Urothelium cell line (cell line): ENCODE data around the gene FAM8A1.

ENCODE experiments used
- DNase-seq: peaks from one replicate; pipeline ENCODE4 v3.0.0; 2011; ENCODE audit warnings: low spot score, mixed read lengths
- FAIRE-seq: peaks from 2 replicates; lab custom pipeline; 2011; peaks lifted over from hg19 to GRCh38; lab: Jason Lieb, UNC

FAM8A1 gene

DNA sequence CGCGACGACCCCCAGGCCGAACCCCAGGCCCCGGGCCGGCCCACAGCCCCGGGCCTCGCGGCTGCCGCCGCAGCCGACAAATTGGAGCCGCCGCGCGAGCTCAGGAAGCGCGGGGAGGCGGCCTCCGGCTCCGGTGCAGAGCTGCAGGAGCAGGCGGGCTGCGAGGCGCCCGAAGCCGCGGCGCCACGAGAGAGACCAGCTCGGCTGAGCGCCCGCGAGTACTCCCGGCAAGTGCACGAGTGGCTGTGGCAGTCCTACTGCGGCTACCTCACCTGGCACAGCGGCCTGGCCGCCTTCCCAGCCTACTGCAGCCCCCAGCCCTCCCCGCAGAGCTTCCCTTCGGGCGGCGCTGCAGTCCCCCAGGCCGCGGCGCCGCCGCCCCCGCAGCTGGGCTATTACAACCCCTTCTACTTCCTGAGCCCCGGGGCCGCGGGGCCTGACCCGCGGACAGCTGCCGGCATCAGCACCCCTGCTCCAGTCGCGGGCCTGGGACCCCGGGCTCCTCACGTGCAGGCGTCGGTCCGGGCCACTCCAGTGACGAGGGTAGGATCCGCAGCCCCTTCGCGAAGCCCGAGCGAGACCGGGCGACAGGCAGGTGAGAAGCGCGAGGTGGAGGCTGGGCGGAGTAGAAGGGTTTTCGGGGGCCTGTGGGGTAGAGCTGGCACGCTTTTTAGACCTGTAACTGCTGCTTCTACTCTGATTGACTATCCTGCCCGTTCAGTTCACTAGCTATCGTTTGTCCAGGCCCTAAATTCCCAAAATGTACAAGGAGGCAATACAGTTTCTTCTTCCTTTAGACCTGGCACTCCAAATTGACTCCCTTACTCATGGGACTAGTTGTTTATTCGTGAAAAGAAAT is 654 bp downstream of the FAM8A1 start:
- FAIRE-seq (no peak), DNase-seq (peak; percentile 32)

DNA sequence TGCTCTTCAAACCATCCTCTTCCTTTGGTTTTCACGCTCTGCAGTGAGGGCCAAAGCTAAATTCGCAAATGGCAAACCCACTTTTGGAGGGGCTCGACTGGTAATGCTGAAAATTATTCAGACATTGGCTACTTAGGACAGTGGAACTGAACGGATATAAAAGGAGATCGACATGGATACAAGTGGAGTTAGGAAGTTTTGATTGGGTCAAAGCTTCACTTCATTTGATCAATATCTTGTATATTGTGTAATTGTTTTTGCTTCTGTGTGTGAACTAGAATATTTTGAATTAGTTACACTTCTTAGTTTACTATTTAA is 1.2 kb downstream of the FAM8A1 start:
- FAIRE-seq = no peak
- no peak for DNase-seq

DNA sequence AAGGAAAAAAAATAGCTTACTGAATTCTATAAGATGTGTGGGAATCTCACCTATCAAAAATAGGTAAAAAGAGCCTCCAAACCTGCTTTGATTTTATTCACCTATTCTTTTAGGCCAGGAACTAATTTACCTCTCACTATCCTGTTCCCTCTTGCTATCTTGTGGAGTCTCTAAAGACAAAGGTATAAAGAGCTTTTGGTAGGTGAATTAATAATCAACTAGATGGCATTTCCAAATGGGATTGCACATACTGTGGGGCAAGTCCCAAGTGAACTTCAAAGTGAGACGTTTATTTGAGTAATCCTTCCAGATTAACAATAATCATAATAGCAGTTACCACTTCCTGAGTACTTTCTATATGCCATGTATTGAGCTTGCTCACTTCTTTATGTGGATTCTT is 2.8 kb downstream of the FAM8A1 start:
- DNase-seq (no peak), FAIRE-seq (no peak)

DNA sequence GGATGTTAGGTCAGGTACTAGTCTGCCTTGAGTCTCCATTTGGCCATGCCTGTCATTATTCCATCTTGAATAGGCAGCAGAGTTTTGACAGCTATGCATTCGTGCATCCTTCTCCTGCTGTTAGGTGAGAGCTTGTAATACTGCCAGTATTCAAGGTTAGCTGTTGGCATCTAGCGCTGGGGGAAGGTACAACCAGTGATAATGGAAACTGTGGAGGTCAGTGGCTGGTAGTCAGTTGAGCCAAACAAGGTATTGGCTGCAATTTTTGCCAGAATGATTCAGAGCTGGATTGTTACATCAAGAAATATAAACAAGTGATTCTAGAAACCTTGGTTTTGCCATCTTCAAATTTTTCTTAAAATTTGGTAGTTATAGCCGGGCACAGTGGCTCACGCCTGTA is 6.5 kb downstream of the FAM8A1 start:
- no peak for FAIRE-seq

DNA sequence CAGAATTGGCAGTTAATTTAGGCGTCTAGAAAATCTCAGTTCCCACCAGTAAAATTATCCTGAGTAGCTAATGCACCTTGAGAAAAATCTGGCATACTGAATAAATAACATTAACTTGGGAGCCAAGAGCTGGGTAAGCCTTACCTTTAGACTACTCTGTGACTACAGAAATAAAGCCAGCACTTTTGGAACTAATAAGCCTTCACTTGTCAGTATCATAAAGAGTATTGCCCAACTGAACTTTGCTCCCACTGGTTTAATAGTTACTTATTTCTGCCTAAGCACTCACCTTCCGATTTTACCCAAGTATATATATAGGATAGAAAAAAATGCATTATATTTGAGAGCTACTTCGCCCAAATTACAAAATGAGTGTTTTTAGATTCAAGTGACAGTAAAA is 10.7 kb downstream of the FAM8A1 start:
- FAIRE-seq = no peak
- no peak for DNase-seq

More for the DNA sequence above, 6.5 kb downstream of the FAM8A1 start:
- no peak for DNase-seq

DNA sequence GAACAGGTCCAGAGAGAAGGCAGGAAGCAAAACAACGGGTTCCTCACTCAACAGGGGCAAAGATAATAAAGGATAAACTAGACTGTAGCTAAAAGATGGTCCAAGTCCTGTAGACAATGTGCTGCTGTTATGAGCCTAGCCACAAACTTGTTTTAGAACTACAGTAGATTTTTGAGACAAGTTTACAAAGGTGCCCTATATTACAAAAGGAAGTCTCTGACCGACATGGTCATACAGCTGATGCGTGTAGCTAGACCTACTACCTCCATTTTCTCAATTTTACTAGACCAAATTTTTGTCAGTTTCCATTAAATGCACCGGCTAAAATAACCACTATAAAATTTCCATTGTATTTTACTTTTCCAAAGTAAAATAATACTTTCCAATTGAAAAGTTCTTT is 11.9 kb downstream of the FAM8A1 start:
- FAIRE-seq = no peak

DNA sequence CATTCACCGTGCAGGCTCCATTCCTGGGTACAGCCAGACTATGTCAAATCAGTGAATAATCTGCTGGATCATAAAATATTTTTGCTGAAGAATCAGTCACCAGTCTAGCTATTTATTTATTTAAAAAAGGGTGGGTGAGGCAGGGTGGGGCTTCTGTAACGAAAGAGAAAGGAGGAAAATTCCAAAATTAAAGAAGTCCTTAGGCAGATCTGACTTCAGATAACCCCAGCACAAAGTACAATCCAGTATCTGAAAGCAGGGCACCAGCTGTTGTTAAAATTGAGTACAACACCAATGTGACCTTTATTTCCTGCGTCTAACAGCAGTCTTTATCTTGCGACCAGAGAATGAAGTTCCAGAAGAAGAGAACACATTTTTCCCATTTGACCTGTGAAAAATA is 15.7 kb downstream of the FAM8A1 start:
- FAIRE-seq = no peak
- no peak for DNase-seq

More for the DNA sequence above, 11.9 kb downstream of the FAM8A1 start:
- no peak for DNase-seq

DNA sequence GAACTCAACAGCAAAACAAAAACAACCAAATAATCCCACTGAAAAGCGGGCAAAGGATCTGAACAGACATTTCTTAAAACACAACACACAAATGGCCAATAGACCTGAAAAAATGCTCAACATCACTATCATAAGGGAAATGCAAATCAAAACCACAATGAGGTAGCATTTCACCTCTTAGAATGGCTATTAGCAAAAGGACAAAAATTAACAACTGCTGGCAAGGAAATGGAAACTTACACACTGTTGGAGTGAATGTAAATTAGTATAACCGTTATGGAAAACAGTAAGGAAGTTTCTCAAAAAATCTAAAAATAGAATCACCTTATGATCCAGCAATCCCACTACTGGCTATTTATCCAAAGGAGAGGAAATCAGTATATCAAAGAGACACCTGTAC is 20.9 kb downstream of the FAM8A1 start:
- no peak for DNase-seq
- FAIRE-seq = no peak

DNA sequence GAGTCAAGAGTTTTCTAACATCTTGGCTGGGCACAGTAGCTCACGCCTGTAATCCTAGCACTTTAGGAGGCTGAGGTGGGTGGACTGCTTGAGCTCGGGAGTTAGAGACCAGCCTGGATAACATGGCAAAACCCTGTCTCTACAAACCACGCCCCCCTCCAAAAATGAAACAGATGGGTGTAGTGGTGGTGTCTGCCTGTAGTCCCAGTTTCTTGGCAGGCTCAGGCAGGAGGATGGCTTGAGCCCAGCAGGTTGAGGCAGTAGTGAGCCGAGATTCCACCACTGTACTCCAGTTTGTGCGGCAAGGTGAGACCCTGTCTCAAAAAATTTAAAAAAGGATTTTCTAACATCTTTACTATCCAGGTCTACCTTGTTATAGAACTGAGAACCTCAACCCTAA is 22.0 kb downstream of the FAM8A1 start:
- DNase-seq = no peak
- FAIRE-seq = no peak

DNA sequence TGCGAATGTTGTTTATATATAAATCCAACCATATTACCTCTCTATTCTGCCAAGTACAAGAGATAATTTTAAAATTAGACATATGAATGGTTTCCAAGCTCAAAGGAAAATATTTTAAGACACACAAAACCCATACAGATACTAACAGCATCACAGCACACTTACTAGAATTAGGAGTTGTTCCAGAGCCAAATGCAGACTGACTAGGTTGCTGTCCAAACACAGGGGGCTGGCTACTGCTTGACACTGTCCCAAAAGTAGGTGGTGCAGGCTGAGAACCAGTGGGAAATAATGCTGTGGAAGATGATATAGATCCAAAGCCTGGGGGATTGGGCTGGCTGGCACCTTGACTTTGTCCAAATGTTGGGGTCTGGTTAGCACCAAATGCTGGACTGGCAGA is 24.3 kb downstream of the FAM8A1 start:
- no peak for DNase-seq
- FAIRE-seq = no peak

DNA sequence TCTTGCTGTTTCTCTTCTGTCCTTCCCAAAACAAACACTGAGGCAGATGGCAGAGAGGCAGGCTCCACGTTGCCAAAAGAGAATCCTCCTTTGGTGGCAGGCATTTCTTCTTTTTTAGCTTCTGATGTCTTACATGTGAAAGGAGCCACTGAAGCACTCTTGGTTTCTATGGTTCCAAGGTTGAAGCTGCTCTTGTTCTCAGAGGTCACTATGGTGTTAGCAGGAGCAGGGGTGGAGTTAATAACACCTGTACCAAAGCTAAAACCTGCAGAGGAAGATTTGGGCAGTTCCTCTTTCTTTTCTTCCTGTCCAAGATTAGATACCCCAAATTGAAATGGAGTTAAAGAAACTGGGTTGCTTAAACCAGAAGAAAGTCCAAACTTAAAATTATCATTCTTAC is 28.8 kb downstream of the FAM8A1 start:
- DNase-seq (no peak), FAIRE-seq (no peak)

DNA sequence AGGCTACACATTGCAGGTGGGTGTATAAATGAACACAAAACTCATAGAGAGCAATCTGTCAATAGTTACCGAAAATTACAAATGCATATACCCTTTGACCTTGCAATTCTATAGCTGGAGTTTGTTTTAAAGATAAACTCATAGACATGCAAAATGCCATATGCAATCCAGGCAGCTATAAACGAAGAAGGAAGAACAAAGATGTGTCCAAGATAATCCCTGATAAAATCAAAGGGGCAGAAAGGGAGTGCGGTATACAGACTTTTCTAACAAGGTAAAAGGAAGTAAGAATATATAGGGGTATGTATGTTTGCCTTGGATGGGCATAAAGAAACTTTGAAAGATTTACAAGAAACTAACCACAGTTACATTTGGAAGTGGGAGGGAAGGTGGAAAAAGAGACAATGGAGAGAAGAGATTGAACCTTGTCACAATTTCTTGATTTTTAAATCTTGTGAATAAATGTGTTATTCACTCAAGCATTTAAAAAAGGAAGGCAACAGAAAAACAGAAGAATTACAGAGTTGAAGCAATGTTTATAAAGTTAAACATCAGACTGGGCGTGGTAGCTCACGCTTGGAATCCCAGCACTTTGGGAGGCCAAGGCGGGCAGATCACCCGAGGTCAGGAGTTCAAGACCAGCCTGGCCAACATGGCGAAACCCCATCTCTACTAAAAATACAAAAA is 29.9 kb downstream of the FAM8A1 start:
- FAIRE-seq (no peak), DNase-seq (no peak)

DNA sequence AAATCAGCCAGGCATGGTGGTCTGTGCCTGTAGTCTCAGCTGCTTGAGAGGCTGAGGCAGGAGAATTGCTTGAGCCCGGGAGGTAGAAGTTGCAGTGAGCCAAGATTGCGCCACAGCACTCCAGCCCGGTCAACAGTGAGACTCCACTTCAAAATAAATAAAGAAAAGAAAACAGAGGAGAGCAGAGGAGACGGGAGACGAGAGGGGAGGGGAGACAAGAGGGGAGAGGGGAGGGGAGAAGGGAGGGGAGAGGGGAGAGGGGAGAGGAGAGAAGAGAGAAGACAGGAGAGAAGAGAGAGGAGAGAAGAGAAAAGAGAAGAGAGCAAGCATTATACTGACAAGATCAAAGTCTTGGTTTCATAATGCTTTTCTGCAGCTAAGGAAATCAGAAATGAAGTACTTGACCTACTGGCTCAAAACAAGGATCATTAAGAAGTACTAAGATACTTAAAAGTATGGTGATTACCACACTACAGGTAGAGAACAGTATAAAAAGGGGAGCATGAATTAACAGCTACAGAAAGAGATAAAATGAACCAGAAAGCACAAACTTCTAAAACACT is 30.5 kb downstream of the FAM8A1 start:
- FAIRE-seq = no peak
- no peak for DNase-seq

DNA sequence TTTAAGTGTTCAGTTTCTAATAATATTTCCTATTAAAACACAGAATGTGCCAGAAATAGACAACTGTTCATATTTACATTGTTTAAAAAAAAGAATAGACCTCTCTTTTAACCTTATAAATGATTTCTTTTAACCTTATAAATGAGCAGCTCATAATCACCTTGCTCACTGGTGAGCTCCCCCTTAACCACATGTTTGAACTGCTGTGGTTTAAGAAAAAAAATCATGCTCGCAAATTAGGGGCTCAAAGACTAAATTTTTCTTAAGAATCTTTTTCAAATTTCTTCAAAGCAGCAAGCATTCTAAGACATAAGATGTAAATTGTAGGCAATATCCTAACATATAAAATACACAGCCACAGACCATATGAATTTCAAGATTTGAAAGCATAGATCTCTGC is 32.8 kb downstream of the FAM8A1 start:
- DNase-seq (no peak), FAIRE-seq (no peak)

DNA sequence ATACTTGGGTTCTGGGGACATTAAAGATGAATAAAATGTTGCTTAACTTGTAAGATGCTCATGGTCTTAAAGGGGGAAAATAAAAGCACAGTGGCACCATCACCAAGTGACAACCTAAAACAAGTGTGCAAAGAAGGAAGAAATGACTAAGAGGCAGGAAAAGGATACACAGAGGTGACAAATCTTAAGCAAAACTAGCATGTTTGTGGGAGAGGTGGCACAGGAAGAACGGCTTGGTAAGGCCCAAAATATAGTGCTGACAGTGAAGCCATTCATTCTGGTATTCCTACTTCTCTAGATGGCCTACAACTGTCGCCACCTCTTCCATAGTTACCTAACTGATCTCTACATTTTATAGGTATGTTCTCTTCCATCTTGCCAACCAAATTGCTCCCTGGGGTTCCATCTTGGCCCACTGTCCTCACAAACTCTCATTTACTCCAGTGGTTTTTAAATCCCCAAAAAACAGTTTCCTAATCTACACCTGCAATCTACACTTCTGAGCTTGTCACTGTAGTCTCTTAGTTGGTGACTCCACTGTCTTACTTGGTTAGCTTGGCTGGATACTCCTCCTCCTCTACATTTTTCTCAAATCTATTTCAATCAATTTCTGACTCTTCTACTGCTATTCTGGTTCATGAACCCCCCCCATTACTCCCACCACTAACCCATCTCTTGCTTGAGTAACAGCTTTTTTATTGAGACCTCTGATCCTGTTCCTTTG is 33.5 kb downstream of the FAM8A1 start:
- DNase-seq = no peak
- no peak for FAIRE-seq

DNA sequence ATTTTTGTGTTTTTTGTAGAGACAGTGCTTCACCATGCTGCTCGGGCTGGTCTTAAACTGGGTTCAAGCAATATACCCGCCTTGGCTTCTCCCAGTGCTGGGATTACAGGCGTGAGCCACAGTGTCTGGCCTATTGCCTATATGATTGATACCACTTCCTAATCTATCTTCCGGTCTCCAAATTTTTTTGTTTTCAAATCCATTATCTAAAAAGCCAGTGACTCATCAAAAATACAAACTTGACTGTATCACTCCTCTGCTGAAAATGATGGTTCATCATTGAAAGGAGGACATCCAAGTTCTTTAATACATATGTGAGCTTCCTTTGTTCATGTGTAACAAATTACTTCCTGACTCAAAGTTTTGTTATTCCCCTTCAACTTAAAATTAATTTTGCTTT is 35.5 kb downstream of the FAM8A1 start:
- DNase-seq (no peak), FAIRE-seq (no peak)

DNA sequence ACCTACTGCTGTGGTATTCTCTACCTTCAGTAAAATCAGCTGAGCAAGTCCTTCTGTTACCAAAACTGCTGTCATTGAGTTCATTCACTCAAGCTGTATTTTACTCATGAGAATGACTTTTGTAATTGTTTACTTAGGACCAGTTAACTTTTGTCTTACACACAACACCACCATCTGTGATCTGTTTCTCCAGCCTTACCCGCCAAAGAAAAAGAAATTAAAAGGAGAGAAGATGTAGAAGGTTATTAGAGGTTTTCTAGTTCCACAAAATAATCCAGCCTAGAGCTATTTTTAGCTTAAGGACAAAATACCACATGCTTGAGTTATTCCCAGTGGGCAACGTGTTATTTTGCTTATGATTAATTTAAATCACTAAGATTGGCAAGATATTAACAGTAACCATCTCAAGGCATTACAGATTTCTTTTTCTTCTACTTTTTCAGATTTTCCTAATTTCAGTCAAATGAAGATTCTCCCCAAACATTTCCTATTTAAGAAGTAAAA is 38.2 kb downstream of the FAM8A1 start:
- FAIRE-seq (no peak), DNase-seq (no peak)

DNA sequence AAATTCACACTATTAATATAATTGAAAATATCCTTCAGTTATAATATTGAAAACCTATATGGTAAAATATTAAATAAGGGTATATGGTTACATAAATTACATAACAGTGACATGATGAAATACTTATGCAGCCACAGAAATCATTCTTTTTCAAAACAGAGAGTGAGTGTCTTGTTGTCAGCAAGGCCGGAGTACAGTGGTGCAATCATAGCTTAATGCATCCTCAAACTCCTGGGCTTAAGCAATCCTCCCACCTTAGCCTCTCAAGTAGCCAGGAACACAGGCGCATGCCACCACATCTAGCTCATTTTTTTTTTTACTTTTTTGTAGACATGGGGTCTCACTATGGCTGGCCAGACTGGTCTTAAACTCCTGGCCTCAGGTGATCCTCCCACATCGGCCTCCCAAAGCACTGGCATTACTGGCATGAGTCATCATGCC is 40.4 kb downstream of the FAM8A1 start:
- FAIRE-seq (no peak), DNase-seq (no peak)

DNA sequence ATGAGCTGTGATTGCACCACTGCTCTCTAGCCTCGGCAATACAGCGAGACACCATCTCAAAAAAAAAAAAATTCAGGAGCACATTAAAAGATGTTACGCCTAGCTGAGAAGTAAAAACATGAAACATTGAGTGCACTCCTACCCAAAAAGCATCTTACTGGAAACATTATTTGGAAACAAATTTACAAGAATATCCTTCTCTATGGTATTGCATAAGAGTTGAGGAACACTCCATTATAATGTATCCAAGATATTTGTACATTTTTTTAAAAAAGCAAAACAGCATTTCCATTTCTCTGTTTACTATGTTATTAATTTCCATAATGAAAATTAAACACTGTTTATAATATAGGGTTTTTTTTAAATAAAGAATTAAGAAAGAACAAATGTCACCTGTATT is 48.6 kb downstream of the FAM8A1 start:
- FAIRE-seq (no peak), DNase-seq (no peak)

DNA sequence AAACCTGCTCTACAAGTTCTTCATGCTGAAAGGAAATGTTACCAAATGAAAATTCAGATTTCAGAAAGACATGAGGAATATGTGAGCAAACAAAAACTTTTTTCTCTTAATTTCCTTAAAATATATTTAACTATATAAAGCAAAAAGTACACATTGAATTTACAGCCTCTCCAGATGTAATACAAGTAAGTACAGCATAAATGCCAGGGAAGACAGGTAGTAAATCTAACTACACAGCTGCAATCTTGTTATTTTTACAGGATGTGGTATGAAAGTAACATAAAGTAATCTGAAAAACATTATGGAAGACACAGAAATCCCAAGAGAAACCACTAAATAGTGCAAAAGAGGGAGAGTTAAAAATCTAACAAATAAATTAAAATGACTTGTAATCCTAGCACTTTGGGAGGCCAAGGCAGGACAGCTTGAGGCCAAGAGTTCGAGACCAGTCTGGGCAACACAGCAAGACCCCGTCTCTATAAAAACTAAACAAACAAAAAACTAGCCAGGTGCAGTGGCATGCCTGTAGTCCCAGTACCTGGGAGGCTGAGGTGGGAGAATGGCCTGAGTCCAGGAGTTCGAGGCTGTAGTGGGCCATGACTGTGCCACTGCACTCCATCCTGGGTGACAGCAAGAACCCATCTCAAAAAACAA is 50.7 kb downstream of the FAM8A1 start:
- no peak for FAIRE-seq
- no peak for DNase-seq
